ENCODE results near the gene ERBIN. TPM values are rescaled to one million over a fixed set of nuclear protein-coding genes. Genes with fewer than 3 reads are reported as not detected.

Gene ERBIN
- polyA plus RNA-seq, 1 donor from 2014 or later: 28.4 TPM

GRCh38 chr5:66002415-66002814, 76.0 kb downstream of the ERBIN start:
- Histone ChIP-seq H4K20me1 (ENCODE audit: insufficient read depth) (no peaks in the 10 kb centered on the region), H2AFZ (ENCODE audit: low read depth, low read length) (no peak overlapping the region), H3K4me3 (ENCODE audit: low read length) (no peak overlapping the region), H3K27ac (ENCODE audit: low read length) (no peak overlapping the region), H3K9me2 (ENCODE audit: insufficient read depth, low read length) (no peaks in the 10 kb centered on the region), H3K4me2 (ENCODE audit: low read length) (no peak overlapping the region), H3K36me3 (ENCODE audit: insufficient read depth, low read length) (no peaks in the 10 kb centered on the region), H3K9ac (ENCODE audit: low read length) (no peak overlapping the region), H3F3A (ENCODE audit: insufficient read depth, low read length, poor library complexity, severe bottlenecking) (no peaks in the 10 kb centered on the region), H3K27me3 (ENCODE audit: insufficient read depth, low read depth, low read length) (no peaks in the 10 kb centered on the region), H3K79me2 (replicated peaks; ENCODE audit: insufficient read depth, low read length) (peaks cover 11% of the 10 kb centered on the region), H3K9me3 (ENCODE audit: low read length) (no peaks in the 10 kb centered on the region)
- no peak for TF ChIP-seq RAD21 (conservative IDR thresholded peaks at IDR 0.05)
- no peak for TF ChIP-seq MXI1 (conservative IDR thresholded peaks at IDR 0.05; ENCODE audit: poor library complexity, severe bottlenecking)
- TF ChIP-seq, protein P1, sequence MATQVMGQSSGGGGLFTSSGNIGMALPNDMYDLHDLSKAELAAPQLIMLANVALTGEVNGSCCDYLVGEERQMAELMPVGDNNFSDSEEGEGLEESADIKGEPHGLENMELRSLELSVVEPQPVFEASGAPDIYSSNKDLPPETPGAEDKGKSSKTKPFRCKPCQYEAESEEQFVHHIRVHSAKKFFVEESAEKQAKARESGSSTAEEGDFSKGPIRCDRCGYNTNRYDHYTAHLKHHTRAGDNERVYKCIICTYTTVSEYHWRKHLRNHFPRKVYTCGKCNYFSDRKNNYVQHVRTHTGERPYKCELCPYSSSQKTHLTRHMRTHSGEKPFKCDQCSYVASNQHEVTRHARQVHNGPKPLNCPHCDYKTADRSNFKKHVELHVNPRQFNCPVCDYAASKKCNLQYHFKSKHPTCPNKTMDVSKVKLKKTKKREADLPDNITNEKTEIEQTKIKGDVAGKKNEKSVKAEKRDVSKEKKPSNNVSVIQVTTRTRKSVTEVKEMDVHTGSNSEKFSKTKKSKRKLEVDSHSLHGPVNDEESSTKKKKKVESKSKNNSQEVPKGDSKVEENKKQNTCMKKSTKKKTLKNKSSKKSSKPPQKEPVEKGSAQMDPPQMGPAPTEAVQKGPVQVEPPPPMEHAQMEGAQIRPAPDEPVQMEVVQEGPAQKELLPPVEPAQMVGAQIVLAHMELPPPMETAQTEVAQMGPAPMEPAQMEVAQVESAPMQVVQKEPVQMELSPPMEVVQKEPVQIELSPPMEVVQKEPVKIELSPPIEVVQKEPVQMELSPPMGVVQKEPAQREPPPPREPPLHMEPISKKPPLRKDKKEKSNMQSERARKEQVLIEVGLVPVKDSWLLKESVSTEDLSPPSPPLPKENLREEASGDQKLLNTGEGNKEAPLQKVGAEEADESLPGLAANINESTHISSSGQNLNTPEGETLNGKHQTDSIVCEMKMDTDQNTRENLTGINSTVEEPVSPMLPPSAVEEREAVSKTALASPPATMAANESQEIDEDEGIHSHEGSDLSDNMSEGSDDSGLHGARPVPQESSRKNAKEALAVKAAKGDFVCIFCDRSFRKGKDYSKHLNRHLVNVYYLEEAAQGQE (IDR thresholded peaks at IDR 0.05; ENCODE audit: borderline replicate concordance): no peak
- no peak for TF ChIP-seq TAF1 (IDR thresholded peaks at IDR 0.05; ENCODE audit: low read depth)
- no peak for TF ChIP-seq POLR2AphosphoS5 (IDR thresholded peaks at IDR 0.05)

- H3K27ac ChIP-seq (ENCODE audit: low read length): no peak overlapping the region
- no peaks in the 10 kb centered on the region for H3K9me3 ChIP-seq (ENCODE audit: low read length)
- no peak for TF ChIP-seq RAD21 (conservative IDR thresholded peaks at IDR 0.05)
- TF ChIP-seq TAF1 (IDR thresholded peaks at IDR 0.05; ENCODE audit: low read depth): no peak
- TF ChIP-seq, protein P2, sequence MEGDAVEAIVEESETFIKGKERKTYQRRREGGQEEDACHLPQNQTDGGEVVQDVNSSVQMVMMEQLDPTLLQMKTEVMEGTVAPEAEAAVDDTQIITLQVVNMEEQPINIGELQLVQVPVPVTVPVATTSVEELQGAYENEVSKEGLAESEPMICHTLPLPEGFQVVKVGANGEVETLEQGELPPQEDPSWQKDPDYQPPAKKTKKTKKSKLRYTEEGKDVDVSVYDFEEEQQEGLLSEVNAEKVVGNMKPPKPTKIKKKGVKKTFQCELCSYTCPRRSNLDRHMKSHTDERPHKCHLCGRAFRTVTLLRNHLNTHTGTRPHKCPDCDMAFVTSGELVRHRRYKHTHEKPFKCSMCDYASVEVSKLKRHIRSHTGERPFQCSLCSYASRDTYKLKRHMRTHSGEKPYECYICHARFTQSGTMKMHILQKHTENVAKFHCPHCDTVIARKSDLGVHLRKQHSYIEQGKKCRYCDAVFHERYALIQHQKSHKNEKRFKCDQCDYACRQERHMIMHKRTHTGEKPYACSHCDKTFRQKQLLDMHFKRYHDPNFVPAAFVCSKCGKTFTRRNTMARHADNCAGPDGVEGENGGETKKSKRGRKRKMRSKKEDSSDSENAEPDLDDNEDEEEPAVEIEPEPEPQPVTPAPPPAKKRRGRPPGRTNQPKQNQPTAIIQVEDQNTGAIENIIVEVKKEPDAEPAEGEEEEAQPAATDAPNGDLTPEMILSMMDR (IDR thresholded peaks at IDR 0.05; ENCODE audit: poor library complexity, severe bottlenecking): no peak
- no peak for TF ChIP-seq EZH2 (IDR thresholded peaks at IDR 0.05; ENCODE audit: borderline replicate concordance, insufficient read depth, low read length, poor library complexity, severe bottlenecking)
- TF ChIP-seq, protein P1 (IDR thresholded peaks at IDR 0.05; ENCODE audit: borderline replicate concordance): no peak
- TF ChIP-seq EP300 (conservative IDR thresholded peaks at IDR 0.05; ENCODE audit: poor library complexity, severe bottlenecking): no peak
- no peak for TF ChIP-seq MXI1 (conservative IDR thresholded peaks at IDR 0.05; ENCODE audit: poor library complexity, severe bottlenecking)
- no peak for TF ChIP-seq POLR2AphosphoS5 (IDR thresholded peaks at IDR 0.05)
- H3K4me3 ChIP-seq (ENCODE audit: low read length): no peak overlapping the region
- H3K79me2 ChIP-seq (replicated peaks; ENCODE audit: insufficient read depth, low read length): peaks cover 11% of the 10 kb centered on the region
- H3K4me2 ChIP-seq (ENCODE audit: low read length): no peak overlapping the region
- no peaks in the 10 kb centered on the region for H3F3A ChIP-seq (ENCODE audit: insufficient read depth, low read length, poor library complexity, severe bottlenecking)
- no peaks in the 10 kb centered on the region for H3K27me3 ChIP-seq (ENCODE audit: insufficient read depth, low read depth, low read length)
- H4K20me1 ChIP-seq (ENCODE audit: insufficient read depth): no peaks in the 10 kb centered on the region
- H3K36me3 ChIP-seq (ENCODE audit: insufficient read depth, low read length): no peaks in the 10 kb centered on the region
- H2AFZ ChIP-seq (ENCODE audit: low read depth, low read length): no peak overlapping the region
- H3K9me2 ChIP-seq (ENCODE audit: insufficient read depth, low read length): no peaks in the 10 kb centered on the region
- H3K9ac ChIP-seq (ENCODE audit: low read length): no peak overlapping the region
Observed at GRCh38 chr5:66004216-66004615, 77.8 kb downstream of the ERBIN start.
